GM12878 (cell line): Measurements from ENCODE around the gene MBNL1.

Experiments used
- CBFB ChIP-seq: IDR thresholded peaks from 2 replicates; pipeline ENCODE4 v1.6.1; 2016; ENCODE audit warnings: antibody characterized with exemption, low read depth
- CBX3 ChIP-seq: fragments of 200-600 bp; sonication (generic); IDR thresholded peaks from 2 replicates; pipeline ENCODE4 v1.6.1; 2016; ENCODE audit warnings: low read depth, borderline replicate concordance
- CHD1 ChIP-seq: IDR thresholded peaks from 2 replicates; pipeline ENCODE4 v1.6.1; 2012; ENCODE audit warnings: low read depth, low read length, improper control_type of control experiment
- CREB1 ChIP-seq: IDR thresholded peaks from 2 replicates; pipeline ENCODE4 v1.6.1; 2012; ENCODE audit warnings: low read depth, mild to moderate bottlenecking, inconsistent platforms
- CTCF ChIP-seq, 3 experiments: IDR thresholded peaks in 2 of 3; conservative IDR thresholded peaks in 1 of 3; 2 replicates each; pipeline ENCODE4 v1.5.1; 2011; ENCODE audit warnings: low read depth in 3 of 3, low read length in 3 of 3, mild to moderate bottlenecking in 3 of 3, control low read depth in 2 of 3, moderate library complexity in 2 of 3, inconsistent platforms in 1 of 3, mixed read lengths in 1 of 3; ENCODE audit not compliant: control insufficient read depth in 2 of 3, insufficient read depth in 1 of 3; ENCODE audit errors: extremely low read depth in 1 of 3
- EED ChIP-seq: sonication (generic); IDR thresholded peaks from 2 replicates; pipeline ENCODE4 v1.6.1; 2016; ENCODE audit warnings: antibody characterized with exemption, low read depth
- EP300 ChIP-seq, 2 experiments: fragments of 150-350 bp in 1 of 2; IDR thresholded peaks; 2 replicates each; pipeline ENCODE4 v1.6.1; 2011 to 2012; ENCODE audit warnings: low read depth in 2 of 2, low read length in 2 of 2, borderline replicate concordance in 1 of 2, improper control_type of control experiment in 1 of 2, inconsistent platforms in 1 of 2; ENCODE audit not compliant: control insufficient read depth in 1 of 2
- FOXM1 ChIP-seq: IDR thresholded peaks from 2 replicates; pipeline ENCODE4 v1.6.1; 2012; ENCODE audit warnings: low read depth, mild to moderate bottlenecking, inconsistent platforms, low read length, moderate library complexity
- MAX ChIP-seq: IDR thresholded peaks from 2 replicates; pipeline ENCODE4 v1.6.1; 2012; ENCODE audit warnings: low read depth, low read length, improper control_type of control experiment
- MYB ChIP-seq: fragments of 150-350 bp; IDR thresholded peaks from 2 replicates; pipeline ENCODE4 v1.6.1; 2014; ENCODE audit warnings: mild to moderate bottlenecking, low read depth, low read length, borderline replicate concordance
- NFIC ChIP-seq: IDR thresholded peaks from 2 replicates; pipeline ENCODE4 v1.6.1; 2012; ENCODE audit warnings: low read depth, mild to moderate bottlenecking, inconsistent platforms, low read length, moderate library complexity
- NFYB ChIP-seq: IDR thresholded peaks from 2 replicates; pipeline ENCODE4 v1.6.1; 2011; ENCODE audit warnings: low read depth, mild to moderate bottlenecking, low read length, improper control_type of control experiment, moderate library complexity; ENCODE audit not compliant: insufficient read depth
- NR2C2 ChIP-seq: IDR thresholded peaks from 2 replicates; pipeline ENCODE4 v1.6.1; 2011; ENCODE audit warnings: borderline replicate concordance, low read depth; ENCODE audit not compliant: control insufficient read depth, insufficient read length
- TCF12 ChIP-seq: IDR thresholded peaks from 2 replicates; pipeline ENCODE4 v1.6.1; 2011; ENCODE audit warnings: low read depth, mild to moderate bottlenecking, low read length

GRCh38 chr3:152289708-152290107 is 21.0 kb downstream of the MBNL1 start:
- TF ChIP-seq MAX (no peak), NFYB (no peak), CREB1 (no peak), EED (no peak), EP300 (IDR thresholded peaks at IDR 0.05; ENCODE audit: borderline replicate concordance in 1 of 2, control insufficient read depth in 1 of 2, low read depth in 2 of 2, low read length in 2 of 2) (no peak), NFIC (no peak), TCF12 (no peak), FOXM1 (no peak), CBX3 (no peak), NR2C2 (no peak), MYB (no peak), CTCF (IDR thresholded peaks at IDR 0.05 in 2 of 3, conservative IDR thresholded peaks at IDR 0.05 in 1 of 3; ENCODE audit: control insufficient read depth in 2 of 3, extremely low read depth in 1 of 3, insufficient read depth in 1 of 3, low read depth in 3 of 3, low read length in 3 of 3) (no peak), CBFB (no peak), CHD1 (no peak)
